Measurements from ENCODE around the gene PEX16. TPM values are rescaled to one million over a fixed set of nuclear protein-coding genes. Genes with fewer than 3 reads are reported as not detected.

Gene PEX16
- total RNA-seq, 2 donors from 2014 or later = 32.2 to 37.8 TPM

- no peak overlapping the region for H3K4me3 ChIP-seq (ENCODE audit: low read length)
- no peak overlapping the region for H3K9ac ChIP-seq (ENCODE audit: extremely low read depth, low read length, poor library complexity, severe bottlenecking)
- peaks cover 35% of the 10 kb centered on the region for H3K27me3 ChIP-seq (ENCODE audit: control insufficient read depth, insufficient read depth, low read length, poor library complexity, severe bottlenecking)
- 89 to 90% methylated on average over 5 to 6 of the region's 6 CpGs for WGBS, 2 experiments (ENCODE audit: insufficient coverage in 1 of 2, insufficient read length in 1 of 2)
- no peaks in the 10 kb centered on the region for H3K36me3 ChIP-seq (ENCODE audit: control insufficient read depth, insufficient read depth, low read length)
- H3K9me3 ChIP-seq (ENCODE audit: control insufficient read depth, low read length) = no peaks in the 10 kb centered on the region
- Mint-ChIP-seq H3K27ac (peak overlapping the region; percentile 91), H3K27me3 (ENCODE audit: insufficient read depth) (peaks cover 21% of the 10 kb centered on the region), H3K36me3 (ENCODE audit: low read depth) (peaks cover 6% of the 10 kb centered on the region), H3K4me1 (peaks cover 25% of the 10 kb centered on the region), H3K9me3 (no peaks in the 10 kb centered on the region), H3K4me3 (peak overlapping the region; percentile 55)
- DNase-seq = no peak
- no peak overlapping the region for H3K27ac ChIP-seq (ENCODE audit: low read depth, low read length)
- TF ChIP-seq, protein P1, sequence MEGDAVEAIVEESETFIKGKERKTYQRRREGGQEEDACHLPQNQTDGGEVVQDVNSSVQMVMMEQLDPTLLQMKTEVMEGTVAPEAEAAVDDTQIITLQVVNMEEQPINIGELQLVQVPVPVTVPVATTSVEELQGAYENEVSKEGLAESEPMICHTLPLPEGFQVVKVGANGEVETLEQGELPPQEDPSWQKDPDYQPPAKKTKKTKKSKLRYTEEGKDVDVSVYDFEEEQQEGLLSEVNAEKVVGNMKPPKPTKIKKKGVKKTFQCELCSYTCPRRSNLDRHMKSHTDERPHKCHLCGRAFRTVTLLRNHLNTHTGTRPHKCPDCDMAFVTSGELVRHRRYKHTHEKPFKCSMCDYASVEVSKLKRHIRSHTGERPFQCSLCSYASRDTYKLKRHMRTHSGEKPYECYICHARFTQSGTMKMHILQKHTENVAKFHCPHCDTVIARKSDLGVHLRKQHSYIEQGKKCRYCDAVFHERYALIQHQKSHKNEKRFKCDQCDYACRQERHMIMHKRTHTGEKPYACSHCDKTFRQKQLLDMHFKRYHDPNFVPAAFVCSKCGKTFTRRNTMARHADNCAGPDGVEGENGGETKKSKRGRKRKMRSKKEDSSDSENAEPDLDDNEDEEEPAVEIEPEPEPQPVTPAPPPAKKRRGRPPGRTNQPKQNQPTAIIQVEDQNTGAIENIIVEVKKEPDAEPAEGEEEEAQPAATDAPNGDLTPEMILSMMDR (conservative IDR thresholded peaks at IDR 0.05) = no peak
- H3K4me1 ChIP-seq (ENCODE audit: control insufficient read depth, insufficient read depth, low read length) = peaks cover 2% of the 10 kb centered on the region
These were observed 3.1 kb upstream of the PEX16 start for GRCh38 chr11:45920531-45921477.

- Histone ChIP-seq H3K36me3 (ENCODE audit: control insufficient read depth, insufficient read depth, low read length) (peaks cover 7% of the 10 kb centered on the region), H3K4me3 (ENCODE audit: low read length) (no peak overlapping the region), H3K4me1 (ENCODE audit: control insufficient read depth, insufficient read depth, low read length) (peaks cover 2% of the 10 kb centered on the region), H3K27ac (ENCODE audit: low read depth, low read length) (peak overlapping the region; percentile 44), H3K27me3 (ENCODE audit: control insufficient read depth, insufficient read depth, low read length, poor library complexity, severe bottlenecking) (peaks cover 35% of the 10 kb centered on the region), H3K9ac (ENCODE audit: extremely low read depth, low read length, poor library complexity, severe bottlenecking) (no peak overlapping the region), H3K9me3 (ENCODE audit: control insufficient read depth, low read length) (no peaks in the 10 kb centered on the region)
- no peaks in the 10 kb centered on the region for H3K9me3 Mint-ChIP-seq
- peaks cover 12% of the 10 kb centered on the region for H3K36me3 Mint-ChIP-seq (ENCODE audit: low read depth)
- WGBS, 2 experiments (ENCODE audit: insufficient coverage in 1 of 2, insufficient read length in 1 of 2) = 80 to 84% methylated on average over 12 to 13 of the region's 13 CpGs
- TF ChIP-seq, protein P1 (conservative IDR thresholded peaks at IDR 0.05) = no peak
- H3K27ac Mint-ChIP-seq = peak overlapping the region; percentile 91
- peak; percentile 73 for DNase-seq
- H3K27me3 Mint-ChIP-seq (ENCODE audit: insufficient read depth) = peaks cover 21% of the 10 kb centered on the region
- peak overlapping the region; percentile 22 for H3K4me3 Mint-ChIP-seq
- peaks cover 25% of the 10 kb centered on the region for H3K4me1 Mint-ChIP-seq
These were observed 2.3 kb upstream of the PEX16 start for GRCh38 chr11:45919806-45920530.

GRCh38 chr11:45918962-45919675 is 1.4 kb upstream of the PEX16 start:
- peaks cover 15% of the 10 kb centered on the region for H3K36me3 ChIP-seq (ENCODE audit: control insufficient read depth, insufficient read depth, low read length)
- H3K36me3 Mint-ChIP-seq (ENCODE audit: low read depth) = peaks cover 12% of the 10 kb centered on the region
- no peak overlapping the region for H3K9ac ChIP-seq (ENCODE audit: extremely low read depth, low read length, poor library complexity, severe bottlenecking)
- H3K4me3 ChIP-seq (ENCODE audit: low read length) = peak overlapping the region; percentile 99
- no peak overlapping the region for H3K27ac Mint-ChIP-seq
- TF ChIP-seq, protein P1 (conservative IDR thresholded peaks at IDR 0.05) = no peak
- no peak for DNase-seq
- no peak overlapping the region for H3K27ac ChIP-seq (ENCODE audit: low read depth, low read length)
- peaks cover 22% of the 10 kb centered on the region for H3K4me1 Mint-ChIP-seq
- peaks cover 28% of the 10 kb centered on the region for H3K27me3 ChIP-seq (ENCODE audit: control insufficient read depth, insufficient read depth, low read length, poor library complexity, severe bottlenecking)
- 67 to 87% methylated on average over 3 to 7 of the region's 7 CpGs for WGBS, 2 experiments (ENCODE audit: insufficient coverage in 1 of 2, insufficient read length in 1 of 2)
- no peaks in the 10 kb centered on the region for H3K9me3 ChIP-seq (ENCODE audit: control insufficient read depth, low read length)
- H3K4me3 Mint-ChIP-seq = peak overlapping the region; percentile 86
- peaks cover 2% of the 10 kb centered on the region for H3K4me1 ChIP-seq (ENCODE audit: control insufficient read depth, insufficient read depth, low read length)
- peaks cover 16% of the 10 kb centered on the region for H3K27me3 Mint-ChIP-seq (ENCODE audit: insufficient read depth)
- no peaks in the 10 kb centered on the region for H3K9me3 Mint-ChIP-seq

Measured in endodermal cell (in vitro differentiated cells).